IMR-90 (cell line): ENCODE measurements around the gene TFAP2C.

Experiments used
- MAFK ChIP-seq: IDR thresholded peaks from 2 replicates; pipeline ENCODE4 v1.6.1; 2012; ENCODE audit warnings: low read depth, low read length, improper control_type of control experiment
- MXI1 ChIP-seq: IDR thresholded peaks from 2 replicates; pipeline ENCODE4 v1.6.1; 2012; ENCODE audit warnings: low read depth, mild to moderate bottlenecking, low read length, moderate library complexity, borderline replicate concordance
- POLR2A ChIP-seq: IDR thresholded peaks from 2 replicates; pipeline ENCODE4 v1.6.1; 2012; ENCODE audit warnings: mild to moderate bottlenecking, low read depth, low read length
- SMC3 ChIP-seq: fragments of 150-350 bp; IDR thresholded peaks from 2 replicates; pipeline ENCODE4 v1.6.1; 2016; ENCODE audit warnings: low read depth, mild to moderate bottlenecking, antibody characterized with exemption, low read length, moderate library complexity
- TF ChIP-seq, protein P1 (sequence below): conservative IDR thresholded peaks from 2 replicates; pipeline ENCODE4 v1.5.1; 2012; ENCODE audit warnings: mild to moderate bottlenecking, low read depth, low read length, improper control_type of control experiment
- TF ChIP-seq, protein P2 (sequence below): fragments of 150-350 bp; IDR thresholded peaks from 2 replicates; pipeline ENCODE4 v1.6.1; 2017; ENCODE audit warnings: mild to moderate bottlenecking, antibody characterized with exemption, low read length, low read depth

DNA sequence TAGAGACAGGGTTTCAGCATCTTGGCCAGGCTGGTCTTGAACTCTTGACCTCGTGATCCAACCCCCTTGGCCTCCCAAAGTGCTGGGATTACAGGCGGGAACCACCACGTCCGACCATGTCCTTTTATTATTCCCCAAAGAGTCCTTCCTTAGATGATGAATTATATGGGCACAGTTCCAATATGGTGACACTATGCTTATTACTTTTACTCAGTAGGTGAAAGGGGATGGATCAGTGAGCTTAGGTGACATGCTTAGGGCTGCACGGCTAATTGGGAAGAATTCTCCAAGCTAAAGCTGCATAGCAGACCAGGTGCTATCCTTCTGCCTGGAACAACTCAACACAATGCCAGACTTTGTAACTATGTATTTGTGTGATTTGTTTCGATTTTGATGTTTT lies 38.2 kb upstream of the TFAP2C start:
- TF ChIP-seq, protein P1, sequence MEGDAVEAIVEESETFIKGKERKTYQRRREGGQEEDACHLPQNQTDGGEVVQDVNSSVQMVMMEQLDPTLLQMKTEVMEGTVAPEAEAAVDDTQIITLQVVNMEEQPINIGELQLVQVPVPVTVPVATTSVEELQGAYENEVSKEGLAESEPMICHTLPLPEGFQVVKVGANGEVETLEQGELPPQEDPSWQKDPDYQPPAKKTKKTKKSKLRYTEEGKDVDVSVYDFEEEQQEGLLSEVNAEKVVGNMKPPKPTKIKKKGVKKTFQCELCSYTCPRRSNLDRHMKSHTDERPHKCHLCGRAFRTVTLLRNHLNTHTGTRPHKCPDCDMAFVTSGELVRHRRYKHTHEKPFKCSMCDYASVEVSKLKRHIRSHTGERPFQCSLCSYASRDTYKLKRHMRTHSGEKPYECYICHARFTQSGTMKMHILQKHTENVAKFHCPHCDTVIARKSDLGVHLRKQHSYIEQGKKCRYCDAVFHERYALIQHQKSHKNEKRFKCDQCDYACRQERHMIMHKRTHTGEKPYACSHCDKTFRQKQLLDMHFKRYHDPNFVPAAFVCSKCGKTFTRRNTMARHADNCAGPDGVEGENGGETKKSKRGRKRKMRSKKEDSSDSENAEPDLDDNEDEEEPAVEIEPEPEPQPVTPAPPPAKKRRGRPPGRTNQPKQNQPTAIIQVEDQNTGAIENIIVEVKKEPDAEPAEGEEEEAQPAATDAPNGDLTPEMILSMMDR, result no peak
- TF ChIP-seq POLR2A (no peak), SMC3 (no peak), MAFK (no peak), MXI1 (no peak)
- TF ChIP-seq, protein P2, sequence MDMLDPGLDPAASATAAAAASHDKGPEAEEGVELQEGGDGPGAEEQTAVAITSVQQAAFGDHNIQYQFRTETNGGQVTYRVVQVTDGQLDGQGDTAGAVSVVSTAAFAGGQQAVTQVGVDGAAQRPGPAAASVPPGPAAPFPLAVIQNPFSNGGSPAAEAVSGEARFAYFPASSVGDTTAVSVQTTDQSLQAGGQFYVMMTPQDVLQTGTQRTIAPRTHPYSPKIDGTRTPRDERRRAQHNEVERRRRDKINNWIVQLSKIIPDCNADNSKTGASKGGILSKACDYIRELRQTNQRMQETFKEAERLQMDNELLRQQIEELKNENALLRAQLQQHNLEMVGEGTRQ, result no peak
